ENCODE results near the gene SCFD2.

The SCFD2 gene

GRCh38 chr4:53067125-53067802, 298.6 kb downstream of the SCFD2 start:
- TF ChIP-seq CTCF (conservative IDR thresholded peaks at IDR 0.05; ENCODE audit: control insufficient read depth, insufficient read depth, low read depth, low read length) = no peak
- H3K4me3 ChIP-seq (ENCODE audit: control insufficient read depth, low read depth, low read length) = no peak overlapping the region
- DNase-seq (ENCODE audit: low read depth) = no peak

- no peak for TF ChIP-seq CTCF (conservative IDR thresholded peaks at IDR 0.05; ENCODE audit: control insufficient read depth, insufficient read depth, low read depth, low read length)
- no peak overlapping the region for H3K4me3 ChIP-seq (ENCODE audit: control insufficient read depth, low read depth, low read length)
- no peak for DNase-seq (ENCODE audit: low read depth)
Observed at GRCh38 chr4:53066155-53066554, 299.7 kb downstream of the SCFD2 start.

GRCh38 chr4:53064609-53065008, 301.3 kb downstream of the SCFD2 start:
- no peak overlapping the region for H3K4me3 ChIP-seq (ENCODE audit: control insufficient read depth, low read depth, low read length)
- no peak for TF ChIP-seq CTCF (conservative IDR thresholded peaks at IDR 0.05; ENCODE audit: control insufficient read depth, insufficient read depth, low read depth, low read length)
- no peak for DNase-seq (ENCODE audit: low read depth)

GRCh38 chr4:53061091-53061850, 304.6 kb downstream of the SCFD2 start:
- DNase-seq (ENCODE audit: low read depth) = no peak
- TF ChIP-seq CTCF (conservative IDR thresholded peaks at IDR 0.05; ENCODE audit: control insufficient read depth, insufficient read depth, low read depth, low read length) = no peak
- no peak overlapping the region for H3K4me3 ChIP-seq (ENCODE audit: control insufficient read depth, low read depth, low read length)

- no peak overlapping the region for H3K4me3 ChIP-seq (ENCODE audit: control insufficient read depth, low read depth, low read length)
- no peak for DNase-seq (ENCODE audit: low read depth)
- no peak for TF ChIP-seq CTCF (conservative IDR thresholded peaks at IDR 0.05; ENCODE audit: control insufficient read depth, insufficient read depth, low read depth, low read length)
Observed at GRCh38 chr4:53060278-53060677, 305.6 kb downstream of the SCFD2 start.

GRCh38 chr4:53059871-53060270, 306.0 kb downstream of the SCFD2 start:
- no peak for TF ChIP-seq CTCF (conservative IDR thresholded peaks at IDR 0.05; ENCODE audit: control insufficient read depth, insufficient read depth, low read depth, low read length)
- DNase-seq (ENCODE audit: low read depth) = no peak
- H3K4me3 ChIP-seq (ENCODE audit: control insufficient read depth, low read depth, low read length) = no peak overlapping the region

All from fibroblast of mammary gland (primary cell).